Lung (tissue), 12 donors: Measurements from ENCODE around the gene NGF. TPM values are rescaled to one million over a fixed set of nuclear protein-coding genes. Genes with fewer than 3 reads are reported as not detected.
"Not testable (repeated sequence)": the region's sequence is repeated elsewhere in the genome, so short reads cannot be mapped to it uniquely, and the experiment has no call there.

Experiments used
- ATAC-seq: fragments of 200-7000 bp; cut with Tn5 transposase; one replicate; pipeline ENCODE4 v1.9.1; 2020; ENCODE audit warnings: moderate number of reproducible peaks; ENCODE audit not compliant: insufficient read depth, low FRiP score
- DNase-seq, 3 donors: peaks; one replicate each; pipeline ENCODE4 v3.0.0-alpha.2; 2013 to 2017
- H3K27ac ChIP-seq, 2 donors: one replicate each; pipeline ENCODE4 v1.5.1; 2013; ENCODE audit warnings: mild to moderate bottlenecking in 2 of 2, moderate library complexity in 2 of 2, control low read depth in 1 of 2, inconsistent platforms in 1 of 2, low read depth in 1 of 2, low read length in 1 of 2
- H3K27me3 ChIP-seq, 3 donors: one replicate each; pipeline ENCODE4 v1.5.1; 2013; ENCODE audit warnings: low read length in 2 of 3; ENCODE audit not compliant: control insufficient read depth in 3 of 3, insufficient read depth in 3 of 3
- H3K36me3 ChIP-seq, 4 donors: one replicate each; pipeline ENCODE4 v1.5.1; 2013; ENCODE audit warnings: low read length in 4 of 4, mild to moderate bottlenecking in 1 of 4, moderate library complexity in 1 of 4; ENCODE audit not compliant: control insufficient read depth in 4 of 4, insufficient read depth in 4 of 4
- H3K4me1 ChIP-seq, 5 donors: one replicate each; pipeline ENCODE4 v1.5.1; 2013; ENCODE audit warnings: low read length in 5 of 5, mild to moderate bottlenecking in 2 of 5, moderate library complexity in 1 of 5; ENCODE audit not compliant: control insufficient read depth in 5 of 5, insufficient read depth in 5 of 5
- H3K4me3 ChIP-seq: one replicate; pipeline ENCODE4 v1.5.1; 2013; ENCODE audit warnings: mild to moderate bottlenecking, control low read depth, moderate library complexity
- H3K9ac ChIP-seq, 2 donors: one replicate each; pipeline ENCODE4 v1.5.1; 2013; ENCODE audit warnings: low read length in 2 of 2, control low read depth in 1 of 2; ENCODE audit not compliant: insufficient read depth in 1 of 2
- H3K9me3 ChIP-seq, 4 donors: one replicate each; pipeline ENCODE4 v1.5.1; 2013; ENCODE audit warnings: low read length in 3 of 4, mild to moderate bottlenecking in 1 of 4, moderate library complexity in 1 of 4; ENCODE audit not compliant: control insufficient read depth in 4 of 4, insufficient read depth in 3 of 4
- WGBS, 2 donors: extraction: QIAGEN DNeasy Blood & Tissue Kit; methylation state at CpG; one replicate each; pipeline ENCODE4 v1.1.7; 2013; 5-methylcytosine and 5-hydroxymethylcytosine counted together
- polyA plus RNA-seq, 2 donors: library from polyadenylated mRNA; stranded (reverse); fragments of 200-250 nt; gene quantifications; one replicate each; pipeline ENCODE4 v1.2.1, GENCODE V29; 2013
- total RNA-seq, 2 donors: library from RNA; depleted of rRNA in 1 of 2; stranded (reverse); fragments of >200 nt in 1 of 2; gene quantifications; one replicate each; pipeline ENCODE4 v1.2.1, GENCODE V29; 2014 to 2021
- TF ChIP-seq, protein P1 (sequence below): IDR thresholded peaks from 2 replicates; pipeline ENCODE4 v1.5.1; 2012; ENCODE audit warnings: mild to moderate bottlenecking; ENCODE audit errors: control extremely low read depth, extremely low read depth
- donor health status: control.
- donor health status: control.
- donor health status: Bipolar disorder and iron deficiency.
- donor health status: healthy.
- donor health status: DM: yes; HTN: yes; CAD: no.

The NGF gene
- total and polyA plus RNA-seq, 4 donors, result 0.40 to 1.7 (median 0.50) TPM

DNA sequence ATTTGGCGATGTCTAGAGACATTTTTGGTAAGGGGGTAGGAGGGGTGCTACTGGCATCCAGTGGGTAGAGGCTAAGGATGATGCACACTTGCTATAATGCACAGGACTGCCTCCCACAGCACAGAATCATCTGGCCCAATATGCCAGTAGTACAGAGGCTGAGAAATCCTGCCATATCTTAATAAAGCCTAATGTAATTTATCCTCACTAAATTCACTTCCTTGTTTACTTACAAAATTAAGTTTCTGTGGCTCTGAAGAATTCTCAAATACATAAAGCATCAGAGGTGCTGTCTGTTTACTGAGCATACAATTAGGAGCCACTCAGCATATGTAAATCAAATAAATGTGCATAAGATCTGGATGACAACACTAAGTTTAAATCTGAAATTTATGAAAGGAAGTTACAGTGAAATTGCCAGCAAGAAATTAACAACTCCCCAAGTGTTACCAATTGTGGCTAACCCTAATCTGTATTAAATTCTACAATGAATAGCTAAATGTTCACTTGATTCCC is 26.5 kb downstream of the NGF start:
- no peak for ATAC-seq
- 89 to 100% methylated on average over 1 of the region's 1 CpG for WGBS, 2 donors
- TF ChIP-seq, protein P1, sequence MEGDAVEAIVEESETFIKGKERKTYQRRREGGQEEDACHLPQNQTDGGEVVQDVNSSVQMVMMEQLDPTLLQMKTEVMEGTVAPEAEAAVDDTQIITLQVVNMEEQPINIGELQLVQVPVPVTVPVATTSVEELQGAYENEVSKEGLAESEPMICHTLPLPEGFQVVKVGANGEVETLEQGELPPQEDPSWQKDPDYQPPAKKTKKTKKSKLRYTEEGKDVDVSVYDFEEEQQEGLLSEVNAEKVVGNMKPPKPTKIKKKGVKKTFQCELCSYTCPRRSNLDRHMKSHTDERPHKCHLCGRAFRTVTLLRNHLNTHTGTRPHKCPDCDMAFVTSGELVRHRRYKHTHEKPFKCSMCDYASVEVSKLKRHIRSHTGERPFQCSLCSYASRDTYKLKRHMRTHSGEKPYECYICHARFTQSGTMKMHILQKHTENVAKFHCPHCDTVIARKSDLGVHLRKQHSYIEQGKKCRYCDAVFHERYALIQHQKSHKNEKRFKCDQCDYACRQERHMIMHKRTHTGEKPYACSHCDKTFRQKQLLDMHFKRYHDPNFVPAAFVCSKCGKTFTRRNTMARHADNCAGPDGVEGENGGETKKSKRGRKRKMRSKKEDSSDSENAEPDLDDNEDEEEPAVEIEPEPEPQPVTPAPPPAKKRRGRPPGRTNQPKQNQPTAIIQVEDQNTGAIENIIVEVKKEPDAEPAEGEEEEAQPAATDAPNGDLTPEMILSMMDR, result no peak

DNA sequence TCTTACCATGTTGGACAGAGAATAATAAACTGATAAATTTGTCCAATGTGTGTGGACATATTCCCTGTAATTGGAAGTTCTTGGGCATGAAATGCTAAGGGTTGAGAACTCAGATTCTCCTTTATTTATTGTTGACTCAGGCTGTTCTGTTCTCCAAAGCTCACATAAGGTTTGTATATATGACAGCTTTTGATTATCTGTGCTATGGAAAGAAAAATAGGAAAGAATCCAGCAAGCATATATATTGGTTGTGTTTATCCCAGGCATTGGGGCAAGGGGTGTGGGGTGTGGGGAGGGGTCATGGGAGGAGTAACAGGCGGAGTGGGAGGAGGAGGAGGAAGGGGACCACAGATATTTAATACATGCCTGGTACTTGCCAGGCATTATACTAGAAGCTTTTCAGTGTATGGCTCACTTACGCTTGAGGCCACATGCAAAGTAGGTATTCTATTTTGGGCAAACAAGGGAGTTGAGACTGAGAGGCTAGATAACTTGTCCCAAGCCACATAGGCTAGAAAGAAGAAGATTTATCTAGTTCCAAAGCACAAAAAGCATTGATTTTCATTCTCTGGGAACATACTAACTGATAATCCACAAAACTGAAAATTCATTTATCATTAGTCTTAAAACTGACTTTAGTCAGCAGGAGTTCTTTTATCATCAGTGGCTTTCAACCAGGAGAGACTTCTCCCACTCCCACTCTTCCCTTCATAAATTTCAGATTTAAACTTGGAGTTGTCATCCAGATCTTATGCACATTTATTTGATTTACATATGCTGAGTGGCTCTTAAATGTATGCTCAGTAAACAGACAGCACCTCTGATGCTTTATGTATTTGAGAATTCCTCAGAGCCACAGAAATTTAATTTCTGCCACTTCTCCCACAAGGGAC is 27.2 kb downstream of the NGF start:
- Histone ChIP-seq H3K27ac (no peak overlapping the region), H3K9ac (no peak overlapping the region), H3K4me1 (peaks cover 0 to 15% (median 3%) of the 10 kb centered on the region in 5 donors), H3K9me3 (peaks cover 0 to 2% (median 0%) of the 10 kb centered on the region in 4 donors), H3K27me3 (no peaks in the 10 kb centered on the region), H3K36me3 (no peaks in the 10 kb centered on the region), H3K4me3 (no peak overlapping the region)
- 95 to 96% methylated on average over 2 of the region's 2 CpGs for WGBS, 2 donors
- DNase-seq, result peak; percentile 30 to 64 (median 58)
- no peak for ATAC-seq
- TF ChIP-seq, protein P1, result no peak

More for the DNA sequence above, 26.5 kb downstream of the NGF start:
- H3K4me1 ChIP-seq, result peaks cover 0 to 15% (median 3%) of the 10 kb centered on the region in 5 donors
- no peak overlapping the region for H3K9ac ChIP-seq
- no peak overlapping the region for H3K27ac ChIP-seq
- H3K4me3 ChIP-seq, result no peak overlapping the region
- DNase-seq, result no peak
- no peaks in the 10 kb centered on the region for H3K27me3 ChIP-seq
- H3K9me3 ChIP-seq, result peaks cover 0 to 2% (median 0%) of the 10 kb centered on the region in 4 donors
- H3K36me3 ChIP-seq, result no peaks in the 10 kb centered on the region

DNA sequence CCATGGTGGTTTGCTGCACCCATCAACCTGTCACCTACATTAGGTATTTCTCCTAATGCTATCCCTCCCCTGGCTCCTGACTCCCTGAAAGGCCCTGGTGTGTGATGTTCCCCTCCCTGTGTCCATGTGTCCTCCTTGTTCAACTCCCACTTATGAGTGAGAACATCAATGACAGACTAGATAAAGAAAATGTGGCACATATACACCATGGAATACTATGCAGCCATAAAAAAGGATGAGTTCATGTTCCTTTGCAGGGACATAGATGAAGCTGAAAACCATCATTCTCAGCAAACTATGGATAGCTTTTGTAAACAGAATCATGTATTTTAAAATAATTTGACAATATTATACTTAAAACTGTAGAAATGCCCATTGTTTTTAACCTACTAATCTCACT is 28.5 kb downstream of the NGF start:
- H3K9ac ChIP-seq, H3K4me3 ChIP-seq, H3K27me3 ChIP-seq, H3K9me3 ChIP-seq, ATAC-seq, H3K36me3 ChIP-seq, H3K27ac ChIP-seq, DNase-seq: not testable (repeated sequence)
- peaks cover 0 to 15% (median 2%) of the 10 kb centered on the region in 5 donors for H3K4me1 ChIP-seq

GRCh38 chr1:115308969-115309368 is 29.1 kb downstream of the NGF start:
- WGBS, 2 donors, result 86 to 88% methylated on average over 1 of the region's 1 CpG
- ATAC-seq, result no peak
- TF ChIP-seq, protein P1, result no peak
- no peak overlapping the region for H3K9ac ChIP-seq
- peaks cover 0 to 2% (median 0%) of the 10 kb centered on the region in 4 donors for H3K9me3 ChIP-seq
- H3K27me3 ChIP-seq, result no peaks in the 10 kb centered on the region
- H3K36me3 ChIP-seq, result no peaks in the 10 kb centered on the region
- H3K4me1 ChIP-seq, result peaks cover 0 to 11% (median 0%) of the 10 kb centered on the region in 5 donors
- no peak overlapping the region for H3K4me3 ChIP-seq
- no peak overlapping the region for H3K27ac ChIP-seq
- no peak for DNase-seq
